SIG-M5 (cell line): ENCODE measurements around the gene NINJ2.
"Not testable (repeated sequence)": the region's sequence is repeated elsewhere in the genome, so short reads cannot be mapped to it uniquely, and the experiment has no call there.

Experiments used
- DNase-seq: peaks from one replicate; lab custom pipeline; 2025; lab: John Stamatoyannopoulos, UW

NINJ2 gene, protein sequence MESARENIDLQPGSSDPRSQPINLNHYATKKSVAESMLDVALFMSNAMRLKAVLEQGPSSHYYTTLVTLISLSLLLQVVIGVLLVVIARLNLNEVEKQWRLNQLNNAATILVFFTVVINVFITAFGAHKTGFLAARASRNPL

DNA sequence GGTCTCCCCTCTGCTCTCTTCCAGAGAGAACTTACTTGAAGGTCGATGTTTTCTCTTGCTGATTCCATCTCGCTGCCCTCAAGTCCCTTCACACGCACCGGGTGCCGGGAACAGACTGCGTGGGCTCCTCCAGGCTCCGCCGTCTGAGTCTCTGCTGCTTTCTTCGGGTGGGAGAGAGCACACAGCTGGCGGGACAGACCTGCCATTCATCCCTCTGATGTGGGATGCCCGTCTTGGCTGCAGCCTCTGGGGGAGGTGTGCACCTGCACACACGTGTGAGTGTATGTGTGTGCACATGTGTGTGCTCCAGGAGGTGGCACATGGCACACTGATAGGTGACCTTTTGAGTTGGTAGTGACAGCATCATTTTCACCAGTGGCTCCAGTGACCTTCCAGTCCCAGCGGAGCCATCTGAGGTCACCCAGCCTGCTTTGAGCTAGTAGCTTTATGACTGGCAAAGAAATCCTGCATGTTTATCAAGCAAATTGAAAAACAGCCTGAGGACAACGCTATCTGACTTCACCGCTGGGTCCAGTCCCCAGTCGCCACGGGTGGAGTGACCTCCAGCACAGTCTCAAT, at the start of gene NINJ2:
Gene NINJ2 (minus strand): TSS at position 153 of the 579 bp plus-strand sequence. CDS start 85 bp downstream, at position 68.
- DNase-seq = no peak

DNA sequence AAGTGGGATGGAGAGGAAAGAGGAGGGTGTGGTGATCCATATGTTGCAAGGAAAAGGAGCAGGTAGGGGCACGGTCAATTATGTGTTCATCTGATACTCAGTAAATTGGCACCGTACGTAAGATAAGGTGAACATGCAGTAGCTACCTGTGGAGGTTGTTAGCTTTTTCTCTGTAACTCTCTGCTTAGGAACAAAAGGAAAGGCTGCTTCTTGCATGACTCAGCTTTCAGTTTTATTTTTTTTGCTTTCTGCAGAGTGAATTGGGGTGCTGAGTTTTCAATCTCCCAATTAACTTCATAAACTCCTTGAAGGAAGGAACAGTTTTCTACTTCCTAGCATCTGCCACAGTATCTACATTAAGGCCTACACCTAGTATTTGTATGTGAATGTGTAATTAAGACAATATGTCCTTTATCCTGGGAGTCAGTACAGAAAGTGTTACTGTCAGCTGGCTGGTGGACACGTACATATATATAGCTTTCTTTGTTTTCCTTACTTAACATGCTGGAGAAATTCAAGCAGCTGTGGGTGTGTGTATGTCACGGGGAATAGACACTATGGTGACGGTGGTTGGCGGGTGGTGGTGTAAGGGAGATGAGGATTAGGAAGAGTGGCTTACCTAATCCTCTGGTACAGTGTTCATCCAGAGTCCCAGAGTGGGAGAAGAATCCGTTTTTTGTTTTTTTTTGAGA, 49.1 kb upstream of the NINJ2 start:
- no peak for DNase-seq

DNA sequence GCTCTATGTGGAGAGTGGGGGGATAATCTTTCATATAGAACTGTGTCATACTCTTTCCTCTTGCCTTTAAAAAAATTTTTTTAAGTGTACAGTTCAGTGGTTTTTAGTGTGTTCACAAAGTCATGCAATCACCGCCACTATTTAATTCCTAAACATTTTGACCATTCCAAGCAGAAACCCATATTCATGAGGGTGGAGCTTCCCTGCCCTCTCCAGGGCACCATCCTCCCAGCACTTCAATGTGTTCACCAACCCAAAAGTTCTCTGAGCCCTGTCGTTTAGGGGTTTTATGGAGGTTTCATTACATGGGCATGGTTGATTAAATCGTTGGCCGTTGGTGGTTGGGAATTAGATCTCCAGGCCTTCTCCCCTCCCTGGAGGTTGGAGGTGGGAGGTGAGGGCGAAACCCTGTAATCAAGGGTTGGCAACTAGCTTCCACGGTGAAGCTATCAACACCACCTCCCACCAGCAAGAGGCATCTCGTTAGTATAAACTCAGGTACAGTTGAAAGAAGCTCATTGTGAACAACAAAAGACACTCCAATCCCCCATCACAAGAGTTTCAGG, 46.3 kb upstream of the NINJ2 start:
- DNase-seq = no peak

DNA sequence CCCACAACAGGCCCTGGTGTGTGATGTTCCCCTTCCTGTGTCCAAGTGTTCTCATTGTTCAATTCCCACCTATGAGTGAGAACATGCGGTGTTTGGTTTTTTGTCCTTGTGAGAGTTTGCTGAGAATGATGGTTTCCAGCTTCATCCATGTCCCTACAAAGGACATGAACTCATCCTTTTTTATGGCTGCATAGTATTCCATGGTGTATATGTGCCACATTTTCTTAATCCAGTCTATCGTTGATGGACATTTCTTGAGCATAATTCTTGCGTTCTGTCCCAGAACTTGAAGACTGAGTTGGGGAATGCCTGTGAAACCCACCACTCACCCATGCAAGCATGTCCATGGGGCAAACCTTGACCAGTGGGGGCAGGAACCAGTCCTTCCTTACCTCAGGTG, 44.8 kb upstream of the NINJ2 start:
- not testable (repeated sequence) for DNase-seq

DNA sequence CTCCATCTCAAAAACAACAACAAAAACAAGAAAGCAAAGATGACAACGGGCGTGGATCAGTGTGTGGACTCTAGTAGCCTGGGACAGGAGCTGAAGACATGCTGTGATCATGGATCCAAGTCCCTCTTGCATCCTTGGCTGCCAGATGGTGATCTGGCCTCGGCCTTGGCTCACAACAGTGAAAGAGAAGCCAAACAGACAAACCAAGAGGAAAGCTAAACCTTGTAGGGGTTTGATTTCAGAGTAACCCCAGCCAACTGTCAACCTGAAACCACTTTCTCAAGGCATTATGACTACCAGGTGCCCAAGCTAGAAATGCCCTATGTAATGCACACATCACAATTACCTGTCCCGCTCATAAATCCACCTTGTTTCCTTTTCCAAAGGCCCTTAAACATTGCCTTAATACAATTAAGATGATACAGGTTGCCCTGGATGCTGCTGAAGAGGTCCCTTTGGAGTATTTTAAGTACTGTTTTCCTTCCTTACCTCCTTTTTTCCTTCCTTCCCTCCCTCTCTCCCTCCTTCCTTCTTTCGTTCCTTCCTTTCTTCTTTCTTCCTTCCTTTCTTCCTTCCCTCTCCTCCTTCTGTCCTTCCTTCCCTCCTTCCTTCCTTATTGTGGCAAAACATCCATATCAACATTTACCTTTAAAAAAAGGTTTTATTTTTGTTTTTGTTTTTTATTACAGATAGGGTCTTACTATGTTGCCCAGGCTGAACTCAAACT, 41.4 kb upstream of the NINJ2 start:
- DNase-seq = no peak

DNA sequence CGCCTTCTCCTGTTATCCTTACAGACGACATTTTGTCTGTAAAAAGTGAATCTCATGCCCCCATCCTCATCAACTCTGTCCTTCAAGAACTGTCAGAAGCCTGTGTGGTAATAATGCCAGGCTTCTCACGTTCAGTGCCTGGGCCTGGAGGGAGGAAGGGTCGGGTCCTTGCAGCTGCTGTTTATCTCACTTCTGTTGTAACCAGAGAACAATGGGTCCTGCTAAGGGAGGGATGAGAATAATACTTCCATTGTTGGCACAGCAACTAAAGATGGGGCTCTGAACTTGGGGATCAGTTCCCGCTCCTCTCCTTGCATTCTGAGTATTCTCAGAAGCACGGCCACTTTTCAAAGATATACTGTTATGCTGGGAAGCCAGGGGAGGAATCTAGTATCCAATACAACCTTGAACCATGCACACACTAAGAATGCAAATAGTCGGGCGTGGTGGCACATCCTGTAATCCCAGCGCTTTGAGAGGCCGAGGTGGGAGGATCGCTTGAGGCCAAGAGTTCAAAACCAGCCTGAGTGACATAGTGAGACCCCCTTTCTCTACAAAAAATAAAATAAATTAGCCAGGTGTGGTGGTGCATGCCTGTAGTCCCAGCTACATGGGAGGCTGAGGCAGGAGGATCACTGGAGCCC, 38.8 kb upstream of the NINJ2 start:
- no peak for DNase-seq

DNA sequence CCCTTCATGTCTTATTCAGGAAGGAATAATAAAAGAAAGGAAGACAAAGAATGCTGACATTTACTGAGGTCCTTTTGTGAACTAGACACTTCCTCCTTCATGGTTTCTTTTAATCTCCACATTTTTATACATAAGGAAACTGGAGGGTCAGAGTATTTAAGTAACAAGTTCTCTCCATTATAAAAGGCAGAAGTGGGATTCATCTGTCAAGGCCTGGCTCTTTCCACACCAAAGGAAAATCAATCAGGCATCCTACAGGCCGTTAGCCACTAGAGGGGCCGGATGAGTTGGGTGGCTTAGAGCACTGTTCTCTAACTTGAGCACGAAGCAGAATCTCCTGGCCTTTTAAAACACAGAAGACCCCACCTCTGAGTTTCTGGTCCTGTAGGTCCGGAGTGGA, 36.8 kb upstream of the NINJ2 start:
- DNase-seq = no peak

DNA sequence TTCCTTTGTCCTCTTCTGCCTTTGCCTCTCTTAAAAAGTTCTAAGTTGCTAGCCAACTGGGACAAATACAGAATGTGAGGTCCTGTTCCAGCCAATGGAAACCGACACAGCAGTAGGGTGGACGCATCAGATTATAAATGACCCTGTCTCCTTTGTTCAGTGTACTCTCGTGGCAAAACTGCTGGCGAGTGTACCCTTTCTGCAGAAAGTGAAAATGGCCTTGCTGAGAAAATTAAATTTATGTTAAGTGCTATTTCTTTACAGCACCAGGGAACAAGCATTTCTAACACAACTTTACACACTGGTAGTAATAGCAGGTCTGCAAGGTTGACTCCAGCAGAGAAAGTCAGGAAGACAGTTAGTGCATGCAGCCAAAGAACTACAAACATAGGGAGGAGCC, 35.0 kb upstream of the NINJ2 start:
- not testable (repeated sequence) for DNase-seq

DNA sequence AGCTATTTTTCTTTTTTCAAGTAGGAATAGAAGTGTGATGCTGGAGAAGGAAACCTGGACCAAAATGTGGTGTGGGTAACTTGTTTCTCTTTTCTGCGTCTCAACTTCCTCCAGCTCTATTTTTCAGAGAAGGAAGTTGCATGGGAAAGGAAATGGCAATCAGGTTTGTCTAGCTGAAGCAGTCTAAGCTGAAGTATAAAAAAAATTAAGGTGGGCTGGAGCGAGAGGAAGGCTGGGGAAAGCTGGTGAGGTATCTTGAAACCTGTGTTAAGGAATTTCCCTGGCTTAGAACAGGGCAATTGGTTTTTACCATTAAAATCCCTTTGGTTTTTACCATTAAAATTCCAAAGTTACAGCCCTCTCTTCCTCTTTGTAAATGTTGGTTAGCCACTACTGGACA, 34.2 kb upstream of the NINJ2 start:
- no peak for DNase-seq

DNA sequence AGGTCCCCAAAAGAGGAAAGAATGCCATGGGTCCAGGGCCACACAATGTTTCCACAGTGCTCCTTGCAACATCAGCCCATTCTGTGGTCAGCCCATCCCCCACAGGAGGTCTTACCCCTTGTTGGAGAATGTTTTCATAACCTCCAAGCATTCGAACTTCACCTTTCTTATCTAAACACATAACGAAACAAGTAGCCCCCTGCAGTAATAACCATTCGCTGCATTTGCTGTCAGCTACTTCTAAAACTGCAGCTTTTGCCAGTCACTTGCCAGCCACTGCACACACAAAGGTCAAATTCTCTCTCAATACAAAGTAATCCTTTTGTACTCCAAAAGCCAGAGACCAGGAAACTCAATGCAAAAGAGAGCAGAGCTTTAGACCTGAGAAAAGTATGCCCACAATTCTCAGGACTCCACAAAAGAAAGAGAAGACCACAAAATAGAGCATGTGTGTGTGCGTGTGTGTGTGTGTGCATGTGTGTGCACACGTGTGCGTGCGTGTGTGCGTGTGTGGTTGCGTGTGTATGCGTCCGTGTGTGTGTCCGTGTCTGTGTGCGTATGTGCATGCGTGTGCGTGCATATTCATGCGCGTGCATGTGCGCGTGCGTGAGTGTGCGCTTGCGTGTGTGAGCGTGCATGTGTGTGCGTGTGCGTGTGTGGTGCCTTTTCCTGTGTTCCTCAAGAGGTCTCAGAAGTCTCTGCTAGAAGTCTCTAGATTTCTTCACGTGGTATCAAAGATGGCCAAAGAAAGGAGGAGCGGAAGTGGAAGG, 31.7 kb upstream of the NINJ2 start:
- DNase-seq = no peak

DNA sequence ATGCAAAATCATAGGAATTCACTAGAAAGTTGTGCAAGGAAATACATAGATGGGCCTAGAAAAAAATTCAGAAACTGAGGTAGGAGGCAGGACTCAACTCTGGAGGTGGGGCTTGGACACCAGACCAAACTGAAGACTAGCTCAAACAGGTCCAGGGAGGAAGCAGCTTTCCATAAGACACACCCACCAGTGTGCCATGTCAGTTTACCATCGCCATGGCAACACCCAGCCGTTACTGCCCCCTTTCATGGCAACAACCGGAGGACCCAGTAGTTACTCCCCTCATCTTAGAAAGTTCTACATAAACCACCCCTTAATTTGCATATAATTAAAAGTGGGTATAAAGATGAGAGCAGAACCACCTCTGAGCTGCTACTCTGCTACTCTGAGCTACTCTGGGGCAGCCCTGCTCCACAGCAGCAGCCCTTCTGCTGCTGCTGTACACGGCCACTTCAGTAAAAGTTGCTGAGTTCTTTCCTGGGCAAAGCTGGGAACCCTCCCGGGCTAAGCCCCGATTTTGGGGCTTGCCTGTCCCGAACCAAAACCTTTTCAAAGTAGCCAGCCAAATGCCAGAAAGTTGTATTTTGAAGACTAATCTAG, 30.8 kb upstream of the NINJ2 start:
- no peak for DNase-seq

DNA sequence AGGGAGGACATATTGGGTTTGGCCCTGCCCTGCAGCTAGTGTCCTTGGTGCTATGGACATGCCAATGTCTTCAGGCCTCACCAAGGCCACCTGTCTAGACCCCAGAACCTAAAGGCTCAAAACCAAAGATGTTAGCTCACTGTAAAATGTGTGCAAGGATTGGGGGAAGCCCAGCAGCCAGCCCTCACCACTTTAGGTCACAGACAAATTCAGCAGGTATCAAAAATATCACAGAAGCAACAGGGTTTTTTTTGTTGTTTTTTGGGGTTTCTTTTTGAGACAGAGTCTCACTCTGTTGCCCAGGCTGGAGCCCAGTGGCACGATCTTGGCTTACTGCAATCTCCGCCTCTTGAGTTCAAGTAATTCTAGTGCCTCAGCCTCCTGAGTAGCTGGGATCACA, 29.0 kb upstream of the NINJ2 start:
- DNase-seq = no peak

DNA sequence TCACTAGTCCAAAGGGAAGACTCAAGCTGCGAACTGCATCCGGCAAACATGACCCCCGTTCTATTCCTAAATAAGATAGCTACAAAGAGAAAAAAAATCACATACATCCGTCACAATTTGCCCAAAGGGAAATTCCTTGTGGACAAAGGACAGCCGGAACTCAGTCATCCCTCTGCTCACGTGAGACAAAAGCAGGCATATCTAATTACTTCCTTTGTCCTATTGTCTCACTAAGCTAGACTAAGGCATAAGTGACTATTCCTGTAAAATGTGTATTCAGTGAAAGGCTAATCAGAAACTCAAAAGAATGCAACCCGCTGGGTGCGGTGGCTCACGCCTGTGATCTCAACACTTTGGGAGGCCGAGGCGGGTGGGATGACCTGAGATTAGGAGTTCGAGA, 27.2 kb upstream of the NINJ2 start:
- DNase-seq = no peak

DNA sequence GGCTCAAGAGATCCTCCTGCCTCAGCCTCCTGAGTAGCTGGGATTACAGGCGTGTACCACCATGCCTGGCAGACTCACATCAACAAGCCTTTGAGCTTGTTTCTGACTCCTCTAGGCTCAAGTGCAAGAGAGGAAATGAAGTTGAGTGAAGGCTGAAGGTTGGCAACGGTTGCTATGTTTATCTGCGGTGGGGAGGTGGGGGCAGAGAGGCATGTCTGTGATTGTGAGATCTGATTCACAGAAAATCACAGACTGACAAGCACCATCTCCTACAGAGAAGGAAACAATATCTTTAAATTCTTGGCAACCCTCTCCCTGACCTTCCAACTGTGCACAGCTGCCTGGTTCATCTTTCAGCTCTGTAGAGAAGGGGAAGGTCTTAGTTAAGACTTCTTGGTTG, 22.1 kb upstream of the NINJ2 start:
- DNase-seq = no peak

DNA sequence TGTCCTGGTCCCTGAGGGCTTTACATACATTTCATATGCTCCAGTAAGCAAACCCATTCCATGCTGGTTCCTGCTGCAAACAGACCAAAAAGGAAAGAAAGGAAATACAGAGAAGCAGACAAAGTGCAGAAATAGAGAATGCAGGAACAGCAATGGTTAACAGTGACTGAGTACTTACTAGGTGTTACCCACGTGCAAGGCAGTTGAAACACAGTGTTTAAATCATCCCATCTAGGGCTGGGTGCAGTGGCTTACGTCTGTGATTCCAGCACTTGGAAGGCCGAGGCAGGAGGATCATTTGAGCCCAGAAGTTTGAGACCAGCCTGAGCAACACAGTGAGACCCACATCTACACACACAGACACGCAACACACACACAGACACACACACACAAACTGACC, 21.2 kb upstream of the NINJ2 start:
- DNase-seq = no peak

DNA sequence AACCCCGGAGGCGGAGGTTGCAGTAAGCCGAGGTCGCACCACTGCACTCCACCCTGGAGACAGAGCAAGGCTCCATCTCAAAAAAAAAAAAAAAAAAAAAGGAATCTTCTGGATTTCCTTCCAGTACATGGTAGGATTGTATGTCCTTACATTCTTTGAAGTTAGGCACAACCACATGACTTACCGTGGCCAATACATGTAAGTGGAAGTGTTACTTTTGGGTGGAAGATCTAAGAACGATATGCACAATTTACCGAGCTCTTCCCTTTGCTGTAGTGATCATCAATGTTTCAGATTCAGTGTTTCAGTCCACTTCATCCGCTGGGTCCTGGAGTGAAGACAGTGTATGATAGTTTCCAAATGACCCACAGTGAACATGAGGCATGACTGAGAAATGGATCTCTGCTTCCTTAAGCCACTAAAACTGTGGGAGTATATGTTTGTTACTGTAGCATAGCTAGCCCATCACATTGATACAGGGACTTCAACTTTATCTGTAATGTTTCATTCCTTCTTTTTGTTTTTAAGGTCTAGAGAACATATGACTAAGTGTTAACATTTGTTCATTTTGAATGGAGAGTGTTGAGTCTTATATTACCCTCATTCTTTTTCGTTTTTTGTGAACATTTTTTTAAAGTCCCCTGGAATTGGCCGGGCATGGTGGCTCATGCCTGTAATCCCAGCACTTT, 18.5 kb upstream of the NINJ2 start:
- DNase-seq = no peak

DNA sequence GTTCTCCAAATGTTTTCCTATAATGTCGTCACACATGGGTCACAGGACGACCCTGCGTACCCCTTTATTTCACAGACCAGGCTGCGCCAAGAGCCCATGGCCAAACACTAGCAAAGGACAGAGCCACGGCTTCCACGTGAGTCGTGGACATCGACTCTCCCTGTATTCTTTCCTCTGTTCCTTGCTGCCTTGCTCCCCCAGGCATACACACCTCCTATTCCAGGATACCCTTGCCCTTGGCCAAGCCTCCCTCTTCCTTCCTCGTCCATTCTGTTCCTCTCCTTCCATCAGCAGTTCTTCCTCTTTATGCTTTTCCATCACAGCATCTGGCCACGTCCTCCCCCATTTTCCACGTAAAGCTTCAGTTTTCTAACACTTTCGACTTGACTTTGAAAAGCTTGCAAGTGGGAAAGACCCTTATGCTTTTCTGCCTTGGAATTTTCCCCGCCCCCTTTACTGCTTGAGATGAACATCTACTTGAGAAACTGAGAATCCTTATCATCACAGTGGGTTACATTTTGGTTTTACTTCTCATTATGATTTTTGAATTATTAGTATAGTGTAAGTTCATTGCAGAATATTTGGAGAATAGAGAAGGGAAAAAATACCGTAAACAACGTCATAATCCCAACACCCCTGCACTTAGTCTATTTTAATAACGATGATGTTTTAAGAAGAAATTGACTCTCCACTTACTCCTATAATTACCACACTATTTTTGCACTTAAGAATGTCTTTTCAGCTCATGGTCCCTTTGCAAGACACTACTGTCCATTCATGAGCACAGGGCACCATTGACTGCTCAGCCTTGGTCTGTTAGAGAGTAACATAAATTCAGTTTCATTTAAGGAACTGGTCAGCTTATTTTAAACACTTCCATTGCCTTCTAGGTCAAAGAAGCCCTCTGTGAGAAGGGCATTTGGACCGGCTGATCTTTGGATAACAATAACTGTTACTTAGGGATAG, 15.8 kb upstream of the NINJ2 start:
- DNase-seq = no peak

DNA sequence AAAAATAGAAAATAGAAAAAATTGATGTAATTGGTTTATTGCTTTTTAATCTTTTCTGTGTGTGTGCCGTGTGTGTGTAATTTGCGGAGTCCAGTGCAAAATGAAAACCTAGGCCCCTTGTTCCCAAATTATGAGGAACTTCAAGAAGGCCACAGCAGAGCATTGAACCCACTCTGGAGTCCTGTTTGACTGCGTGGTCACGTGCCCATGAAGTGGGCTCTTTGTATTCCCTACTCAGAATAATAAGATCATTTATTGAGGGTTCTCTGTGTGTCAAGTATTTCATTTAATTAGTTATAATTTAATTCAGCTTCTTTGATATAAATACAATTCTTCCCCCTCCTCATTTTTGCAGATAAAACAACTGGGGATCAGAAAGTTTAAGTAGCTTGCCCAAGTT, 12.3 kb upstream of the NINJ2 start:
- no peak for DNase-seq

DNA sequence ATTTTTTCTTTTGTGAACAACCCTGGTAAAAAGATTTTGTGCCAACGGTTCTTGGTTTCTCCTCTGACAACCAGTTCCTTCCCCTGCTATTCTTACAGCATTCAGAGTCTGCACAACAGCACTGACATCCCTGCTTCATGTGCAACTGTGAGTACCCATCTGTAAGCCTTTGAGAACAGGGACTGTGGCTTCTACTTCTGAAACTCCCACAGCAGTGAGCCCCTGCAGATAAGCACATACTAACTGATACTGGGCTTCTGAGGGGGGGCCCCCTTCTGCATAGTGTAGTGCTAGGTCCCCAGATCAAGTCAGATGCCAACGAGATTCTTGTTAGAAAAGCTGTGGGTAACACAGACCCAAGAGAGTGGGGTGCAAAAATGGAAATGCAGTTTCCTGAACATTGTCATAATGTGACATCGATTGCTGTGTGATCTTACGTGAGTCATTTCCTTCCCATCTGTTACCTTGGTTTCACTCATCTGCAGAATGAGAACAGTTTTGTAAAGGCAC, 11.1 kb upstream of the NINJ2 start:
- DNase-seq = no peak
